A673 (cell line): ENCODE results near the gene KLHDC3.
"Not testable (repeated sequence)": the region's sequence is repeated elsewhere in the genome, so short reads cannot be mapped to it uniquely, and the experiment has no call there.

ENCODE experiments used
- EZH2 ChIP-seq: fragments of 200-600 bp; sonication (generic); IDR thresholded peaks from 2 replicates; pipeline ENCODE4 v1.6.1; 2017; ENCODE audit warnings: borderline replicate concordance, low read depth, mild to moderate bottlenecking, mixed read lengths, antibody characterized with exemption, low read length; ENCODE audit not compliant: poor library complexity, severe bottlenecking
- TF ChIP-seq, protein P1 (sequence below): fragments of 300-800, 200-600 bp; sonication (generic); conservative IDR thresholded peaks from 2 replicates; pipeline ENCODE4 v1.5.1; 2017; ENCODE audit warnings: low read depth, mild to moderate bottlenecking, antibody characterized with exemption, low read length, moderate library complexity, mixed read lengths

GRCh38 chr6:42998205-42998604 lies 15.8 kb upstream of the KLHDC3 start:
- TF ChIP-seq, protein P1, sequence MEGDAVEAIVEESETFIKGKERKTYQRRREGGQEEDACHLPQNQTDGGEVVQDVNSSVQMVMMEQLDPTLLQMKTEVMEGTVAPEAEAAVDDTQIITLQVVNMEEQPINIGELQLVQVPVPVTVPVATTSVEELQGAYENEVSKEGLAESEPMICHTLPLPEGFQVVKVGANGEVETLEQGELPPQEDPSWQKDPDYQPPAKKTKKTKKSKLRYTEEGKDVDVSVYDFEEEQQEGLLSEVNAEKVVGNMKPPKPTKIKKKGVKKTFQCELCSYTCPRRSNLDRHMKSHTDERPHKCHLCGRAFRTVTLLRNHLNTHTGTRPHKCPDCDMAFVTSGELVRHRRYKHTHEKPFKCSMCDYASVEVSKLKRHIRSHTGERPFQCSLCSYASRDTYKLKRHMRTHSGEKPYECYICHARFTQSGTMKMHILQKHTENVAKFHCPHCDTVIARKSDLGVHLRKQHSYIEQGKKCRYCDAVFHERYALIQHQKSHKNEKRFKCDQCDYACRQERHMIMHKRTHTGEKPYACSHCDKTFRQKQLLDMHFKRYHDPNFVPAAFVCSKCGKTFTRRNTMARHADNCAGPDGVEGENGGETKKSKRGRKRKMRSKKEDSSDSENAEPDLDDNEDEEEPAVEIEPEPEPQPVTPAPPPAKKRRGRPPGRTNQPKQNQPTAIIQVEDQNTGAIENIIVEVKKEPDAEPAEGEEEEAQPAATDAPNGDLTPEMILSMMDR = not testable (repeated sequence)
- TF ChIP-seq EZH2 = not testable (repeated sequence)
